Mesenchymal stem cell (in vitro differentiated cells and primary cell): ENCODE results near the gene PLPPR1.

Experiments used
- DNase-seq: peaks from one replicate; pipeline ENCODE4 v3.0.0-alpha.2; 2013
- H2AFZ ChIP-seq: one replicate; pipeline ENCODE4 v1.6.1; 2013; ENCODE audit warnings: low read depth, mild to moderate bottlenecking, control low read depth, inconsistent platforms, low read length, moderate library complexity
- H2AK5ac ChIP-seq: 2 replicates; pipeline ENCODE4 v1.6.1; 2013; ENCODE audit warnings: low read length, moderate library complexity, mild to moderate bottlenecking, inconsistent platforms; ENCODE audit not compliant: severe bottlenecking
- H2BK120ac ChIP-seq: one replicate; pipeline ENCODE4 v1.6.1; 2013; ENCODE audit warnings: low read depth, mild to moderate bottlenecking, inconsistent platforms, low read length, moderate library complexity
- H2BK12ac ChIP-seq, 2 experiments: one replicate each; pipeline ENCODE4 v1.6.1; 2013; ENCODE audit warnings: inconsistent platforms in 2 of 2, low read length in 2 of 2, mild to moderate bottlenecking in 2 of 2, moderate library complexity in 2 of 2, control low read depth in 1 of 2
- H2BK15ac ChIP-seq: one replicate; pipeline ENCODE4 v1.6.1; 2013; ENCODE audit warnings: mild to moderate bottlenecking, low read depth, inconsistent platforms; ENCODE audit not compliant: poor library complexity, severe bottlenecking
- H2BK5ac ChIP-seq: 2 replicates; pipeline ENCODE4 v1.6.1; 2013; ENCODE audit warnings: low read depth, mild to moderate bottlenecking, low read length, control low read depth, inconsistent platforms; ENCODE audit not compliant: poor library complexity, severe bottlenecking
- H3K14ac ChIP-seq, 2 experiments: one replicate each; pipeline ENCODE4 v1.6.1; 2013; ENCODE audit warnings: inconsistent platforms in 2 of 2, low read length in 2 of 2, control low read depth in 1 of 2, mild to moderate bottlenecking in 1 of 2, moderate library complexity in 1 of 2
- H3K18ac ChIP-seq, 2 experiments: one replicate each; pipeline ENCODE4 v1.6.1; 2013; ENCODE audit warnings: inconsistent platforms in 2 of 2, low read length in 2 of 2, control low read depth in 1 of 2, low read depth in 1 of 2, mild to moderate bottlenecking in 1 of 2
- H3K23ac ChIP-seq, 2 experiments: one replicate each; pipeline ENCODE4 v1.6.1; 2013; ENCODE audit warnings: inconsistent platforms in 2 of 2, low read length in 2 of 2, mild to moderate bottlenecking in 2 of 2, moderate library complexity in 2 of 2, control low read depth in 1 of 2
- H3K27ac ChIP-seq: 2 replicates; pipeline ENCODE4 v1.5.1; 2013; ENCODE audit warnings: mild to moderate bottlenecking, moderate library complexity, low read length, control low read depth, inconsistent platforms; ENCODE audit not compliant: poor library complexity, severe bottlenecking
- H3K27me3 ChIP-seq, 2 experiments: 2 replicates each; pipeline versions ENCODE4 v1.6.1 to v1.7.0; 2013; ENCODE audit warnings: low read length in 2 of 2, mild to moderate bottlenecking in 2 of 2, moderate library complexity in 2 of 2, control low read depth in 1 of 2, inconsistent platforms in 1 of 2; ENCODE audit not compliant: control insufficient read depth in 1 of 2, insufficient read depth in 1 of 2
- H3K36me3 ChIP-seq, 2 experiments: 2 replicates each; pipeline versions ENCODE4 v1.6.1 to v1.7.0; 2013; ENCODE audit warnings: low read length in 2 of 2, control low read depth in 1 of 2, inconsistent platforms in 1 of 2, low read depth in 1 of 2, mild to moderate bottlenecking in 1 of 2; ENCODE audit not compliant: insufficient read depth in 2 of 2, control insufficient read depth in 1 of 2
- H3K4ac ChIP-seq, 2 experiments: one replicate each; pipeline ENCODE4 v1.6.1; 2013; ENCODE audit warnings: inconsistent platforms in 2 of 2, low read length in 2 of 2, mild to moderate bottlenecking in 2 of 2, moderate library complexity in 2 of 2, control low read depth in 1 of 2, low read depth in 1 of 2
- H3K4me1 ChIP-seq: 2 replicates; pipeline ENCODE4 v1.6.1; 2013; ENCODE audit warnings: low read depth, low read length, control low read depth; ENCODE audit not compliant: control insufficient read depth, insufficient read depth
- H3K4me2 ChIP-seq: 2 replicates; pipeline ENCODE4 v1.6.1; 2013; ENCODE audit warnings: low read length, mild to moderate bottlenecking, inconsistent platforms; ENCODE audit not compliant: poor library complexity, severe bottlenecking
- H3K4me3 ChIP-seq, 2 experiments: 2 replicates each; pipeline versions ENCODE4 v1.5.1 to v1.7.0; 2013; ENCODE audit warnings: low read length in 2 of 2, mild to moderate bottlenecking in 2 of 2, control low read depth in 1 of 2, low read depth in 1 of 2; ENCODE audit not compliant: insufficient read depth in 1 of 2
- H3K79me1 ChIP-seq: replicated peaks from 2 replicates; pipeline ENCODE4 v1.6.1; 2013; ENCODE audit warnings: mild to moderate bottlenecking, control low read depth, low read length, inconsistent platforms; ENCODE audit not compliant: poor library complexity, severe bottlenecking
- H3K9ac ChIP-seq: 2 replicates; pipeline ENCODE4 v1.7.0; 2013; ENCODE audit warnings: mild to moderate bottlenecking, low read length, moderate library complexity
- H3K9me3 ChIP-seq: 2 replicates; pipeline ENCODE4 v1.7.0; 2013; ENCODE audit warnings: mild to moderate bottlenecking, low read length; ENCODE audit not compliant: control insufficient read depth
- H4K8ac ChIP-seq: one replicate; pipeline ENCODE4 v1.6.1; 2013; ENCODE audit warnings: inconsistent platforms, mild to moderate bottlenecking, low read length, moderate library complexity
- H4K91ac ChIP-seq: one replicate; pipeline ENCODE4 v1.6.1; 2013; ENCODE audit warnings: mild to moderate bottlenecking, low read length, inconsistent platforms
- WGBS: methylation state at CpG from one replicate; pipeline ENCODE4 v1.1.7; 2013; ENCODE audit warnings: mixed read lengths; 5-methylcytosine and 5-hydroxymethylcytosine counted together

The PLPPR1 gene

DNA sequence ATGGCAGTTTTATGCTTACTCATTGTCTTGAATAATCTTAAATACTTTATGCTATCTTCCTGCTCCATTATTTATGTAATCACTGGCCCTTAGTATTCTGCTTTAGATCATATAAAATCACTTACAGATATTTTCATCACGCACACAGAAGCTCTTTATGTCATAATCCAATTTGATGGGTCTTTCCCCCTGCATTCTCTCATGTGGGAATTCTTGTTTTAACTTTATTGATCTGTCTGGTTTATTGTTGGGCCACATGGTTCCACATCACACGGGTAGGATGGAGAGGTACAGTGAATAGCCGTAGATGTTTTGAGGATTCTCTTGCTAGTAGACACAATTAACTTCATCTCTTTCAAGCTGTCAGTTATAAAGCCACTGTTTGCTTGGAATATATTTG is 27.0 kb downstream of the PLPPR1 start:
- Histone ChIP-seq H3K27ac (no peak overlapping the region), H3K4me3 (no peak overlapping the region), H4K91ac (no peak overlapping the region), H2BK5ac (no peak overlapping the region), H3K18ac (no peak overlapping the region), H2BK120ac (no peak overlapping the region), H3K36me3 (no peaks in the 10 kb centered on the region), H2BK15ac (no peak overlapping the region), H3K9me3 (no peaks in the 10 kb centered on the region), H3K4me2 (no peak overlapping the region), H2AFZ (no peak overlapping the region), H3K79me1 (no peaks in the 10 kb centered on the region), H3K4me1 (no peaks in the 10 kb centered on the region), H3K23ac (no peak overlapping the region), H3K4ac (no peak overlapping the region), H4K8ac (no peak overlapping the region), H3K9ac (no peak overlapping the region), H3K14ac (no peak overlapping the region), H2BK12ac (no peak overlapping the region), H2AK5ac (no peak overlapping the region), H3K27me3 (no peaks in the 10 kb centered on the region)
- WGBS = 77% methylated on average over 1 of the region's 3 CpGs
- no peak for DNase-seq

DNA sequence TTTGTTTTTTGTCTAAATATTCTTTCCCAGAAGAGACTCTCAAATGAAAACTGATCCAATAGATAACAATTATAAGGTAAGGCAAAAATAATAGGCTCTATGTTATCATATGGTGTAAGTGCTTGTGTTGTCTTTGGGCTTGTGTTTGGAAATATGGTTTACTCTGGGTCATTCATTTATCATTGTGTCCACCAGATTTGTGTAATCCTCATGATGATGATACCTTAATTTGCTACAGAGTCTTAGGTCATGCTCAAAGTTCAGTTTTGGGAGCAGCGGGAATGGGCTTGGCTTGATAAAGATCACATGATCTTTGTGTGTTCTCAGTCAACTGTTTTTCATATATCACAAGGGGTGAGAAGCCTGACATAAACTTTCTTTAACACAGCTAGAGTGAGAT is 34.2 kb downstream of the PLPPR1 start:
- Histone ChIP-seq H2BK12ac (no peak overlapping the region), H2AFZ (no peak overlapping the region), H3K23ac (no peak overlapping the region), H3K18ac (no peak overlapping the region), H4K8ac (no peak overlapping the region), H3K9me3 (no peaks in the 10 kb centered on the region), H3K79me1 (no peaks in the 10 kb centered on the region), H3K9ac (no peak overlapping the region), H2BK5ac (no peak overlapping the region), H3K27me3 (no peaks in the 10 kb centered on the region), H3K14ac (no peak overlapping the region), H4K91ac (no peak overlapping the region), H2BK15ac (no peak overlapping the region), H2BK120ac (no peak overlapping the region), H3K4ac (no peak overlapping the region), H3K4me2 (no peak overlapping the region), H2AK5ac (no peak overlapping the region), H3K4me3 (no peak overlapping the region), H3K27ac (no peak overlapping the region), H3K36me3 (no peaks in the 10 kb centered on the region), H3K4me1 (no peaks in the 10 kb centered on the region)
- no peak for DNase-seq
- WGBS = 91% methylated on average over 1 of the region's 1 CpG

DNA sequence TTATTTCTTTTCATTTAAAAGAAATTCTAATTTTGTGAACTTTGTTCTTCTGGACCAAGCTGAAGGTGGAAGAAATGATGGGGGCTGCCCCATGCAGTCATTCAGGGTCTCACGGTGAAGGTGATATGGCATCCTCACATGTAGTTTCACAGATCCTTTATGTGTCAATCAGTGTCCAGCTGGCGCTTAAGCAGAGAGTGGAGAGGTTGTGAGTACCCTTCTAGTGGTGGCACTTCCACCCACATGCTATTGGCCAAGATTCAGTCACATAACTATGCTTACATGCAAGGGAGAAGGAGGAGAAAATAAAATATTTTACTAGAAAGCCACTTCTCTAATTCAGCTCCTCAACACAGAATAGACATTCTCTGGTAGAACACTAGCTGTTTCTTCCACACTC is 34.7 kb downstream of the PLPPR1 start:
- no peak overlapping the region for H4K91ac ChIP-seq
- H2AK5ac ChIP-seq = no peak overlapping the region
- no peak overlapping the region for H3K4ac ChIP-seq
- no peak for DNase-seq
- H3K27me3 ChIP-seq = no peaks in the 10 kb centered on the region
- H2BK12ac ChIP-seq = no peak overlapping the region
- H2BK120ac ChIP-seq = no peak overlapping the region
- H3K27ac ChIP-seq = no peak overlapping the region
- H3K4me1 ChIP-seq = no peaks in the 10 kb centered on the region
- H3K9me3 ChIP-seq = no peaks in the 10 kb centered on the region
- H3K79me1 ChIP-seq = no peaks in the 10 kb centered on the region
- H2BK5ac ChIP-seq = no peak overlapping the region
- no peak overlapping the region for H4K8ac ChIP-seq
- H3K36me3 ChIP-seq = no peaks in the 10 kb centered on the region
- no peak overlapping the region for H3K23ac ChIP-seq
- no peak overlapping the region for H3K14ac ChIP-seq
- WGBS = 91% methylated on average over 2 of the region's 2 CpGs
- no peak overlapping the region for H2AFZ ChIP-seq
- no peak overlapping the region for H3K4me2 ChIP-seq
- H3K9ac ChIP-seq = no peak overlapping the region
- H3K4me3 ChIP-seq = no peak overlapping the region
- no peak overlapping the region for H3K18ac ChIP-seq
- H2BK15ac ChIP-seq = no peak overlapping the region

DNA sequence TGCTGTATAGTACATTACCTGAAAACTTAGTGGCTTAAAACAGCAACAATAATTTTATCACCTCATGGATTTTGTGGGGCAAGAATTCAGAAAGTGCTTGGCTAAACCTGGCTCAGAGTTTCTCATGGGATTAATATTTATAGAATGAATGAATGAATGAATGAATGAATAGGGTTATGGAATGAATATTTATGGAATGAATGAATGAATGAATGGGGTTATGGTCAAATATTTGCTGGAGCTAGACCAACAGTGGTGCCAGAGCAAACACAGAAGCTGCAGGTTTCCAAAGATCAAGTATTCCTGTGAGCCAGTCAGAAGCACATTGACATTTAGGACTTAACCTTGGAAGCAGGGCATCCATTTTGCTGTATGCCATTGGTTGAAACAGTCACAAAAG is 35.7 kb downstream of the PLPPR1 start:
- no peak overlapping the region for H2BK120ac ChIP-seq
- H3K9me3 ChIP-seq = no peaks in the 10 kb centered on the region
- H3K14ac ChIP-seq = no peak overlapping the region
- H3K4ac ChIP-seq = no peak overlapping the region
- no peak overlapping the region for H3K9ac ChIP-seq
- H4K8ac ChIP-seq = no peak overlapping the region
- H3K4me2 ChIP-seq = no peak overlapping the region
- H3K4me1 ChIP-seq = no peaks in the 10 kb centered on the region
- no peak overlapping the region for H3K4me3 ChIP-seq
- H2BK5ac ChIP-seq = no peak overlapping the region
- H2AFZ ChIP-seq = no peak overlapping the region
- H3K23ac ChIP-seq = no peak overlapping the region
- no peak overlapping the region for H2BK15ac ChIP-seq
- no peaks in the 10 kb centered on the region for H3K79me1 ChIP-seq
- H4K91ac ChIP-seq = no peak overlapping the region
- no peaks in the 10 kb centered on the region for H3K36me3 ChIP-seq
- no peak for DNase-seq
- H2AK5ac ChIP-seq = no peak overlapping the region
- no peaks in the 10 kb centered on the region for H3K27me3 ChIP-seq
- H3K27ac ChIP-seq = no peak overlapping the region
- no peak overlapping the region for H3K18ac ChIP-seq
- H2BK12ac ChIP-seq = no peak overlapping the region
